GM23338 (cell line): ENCODE results near the gene ZNF837. TPM values are rescaled to one million over a fixed set of nuclear protein-coding genes. Genes with fewer than 3 reads are reported as not detected.

Experiments used
- ATAC-seq: fragments of 200-7000 bp; cut with Tn5 transposase; 3 replicates; pipeline ENCODE4 v1.9.1; 2020
- DNase-seq: peaks from one replicate; pipeline ENCODE4 v3.0.0-alpha.2; 2015; ENCODE audit warnings: low spot score
- H2AFZ ChIP-seq: fragments of 200-600 bp; sonication (generic); 2 replicates; pipeline ENCODE4 v1.8.0; 2016; ENCODE audit warnings: antibody characterized with exemption, mild to moderate bottlenecking, moderate library complexity
- H3F3A ChIP-seq: fragments of 200-600 bp; sonication (generic); replicated peaks from 2 replicates; pipeline ENCODE4 v1.8.0; 2017; ENCODE audit warnings: antibody characterized with exemption, mixed run types, low read depth
- H3K27ac ChIP-seq: fragments of 200-600 bp; sonication (generic); 2 replicates; pipeline ENCODE4 v1.6.1; 2016; ENCODE audit warnings: low read depth
- H3K27me3 ChIP-seq: fragments of 200-600 bp; sonication (generic); 2 replicates; pipeline ENCODE4 v1.8.0; 2016; ENCODE audit warnings: mild to moderate bottlenecking, mixed run types, moderate library complexity; ENCODE audit not compliant: insufficient read depth
- H3K36me3 ChIP-seq: fragments of 200-600 bp; sonication (generic); 2 replicates; pipeline ENCODE4 v1.8.0; 2016; ENCODE audit warnings: mild to moderate bottlenecking; ENCODE audit not compliant: insufficient read depth
- H3K4me1 ChIP-seq: fragments of 200-600 bp; sonication (generic); 2 replicates; pipeline ENCODE4 v1.8.0; 2016; ENCODE audit warnings: mild to moderate bottlenecking, moderate library complexity; ENCODE audit not compliant: insufficient read depth
- H3K4me2 ChIP-seq: fragments of 200-600 bp; sonication (generic); 2 replicates; pipeline ENCODE4 v1.7.1; 2017; ENCODE audit warnings: mixed run types
- H3K4me3 ChIP-seq: fragments of 200-600 bp; sonication (generic); 2 replicates; pipeline ENCODE4 v1.6.1; 2016; ENCODE audit warnings: mixed run types
- H3K79me2 ChIP-seq: fragments of 200-600 bp; sonication (generic); replicated peaks from 2 replicates; pipeline ENCODE4 v1.8.0; 2017; ENCODE audit warnings: mild to moderate bottlenecking; ENCODE audit not compliant: insufficient read depth
- H3K9me2 ChIP-seq: fragments of 200-600 bp; sonication (generic); 2 replicates; pipeline ENCODE4 v1.8.0; 2017; ENCODE audit not compliant: insufficient read depth
- H4K20me1 ChIP-seq: fragments of 200-600 bp; sonication (generic); replicated peaks from 2 replicates; pipeline ENCODE4 v1.8.0; 2017; ENCODE audit warnings: mild to moderate bottlenecking; ENCODE audit not compliant: insufficient read depth
- H3K27ac Mint-ChIP-seq: 2 replicates; pipeline ENCODE4 v1.8.0; 2020; ENCODE audit warnings: inconsistent platforms, mild to moderate bottlenecking, moderate library complexity, mixed read lengths
- H3K27me3 Mint-ChIP-seq: 3 replicates; pipeline ENCODE4 v1.8.0; 2022; ENCODE audit warnings: low read depth, mild to moderate bottlenecking, moderate library complexity, mixed read lengths, inconsistent platforms; ENCODE audit not compliant: insufficient read depth, poor library complexity
- H3K36me3 Mint-ChIP-seq: 3 replicates; pipeline ENCODE4 v1.8.0; 2021; ENCODE audit warnings: low read depth, mild to moderate bottlenecking, inconsistent platforms, moderate library complexity, mixed read lengths
- H3K4me1 Mint-ChIP-seq: 3 replicates; pipeline ENCODE4 v1.8.0; 2020; ENCODE audit warnings: mild to moderate bottlenecking, inconsistent platforms, mixed read lengths
- H3K4me3 Mint-ChIP-seq: 3 replicates; pipeline ENCODE4 v1.8.0; 2021; ENCODE audit warnings: moderate library complexity, mild to moderate bottlenecking, inconsistent platforms, mixed read lengths
- H3K9me3 Mint-ChIP-seq: 3 replicates; pipeline ENCODE4 v1.8.0; 2020; ENCODE audit warnings: moderate library complexity, mild to moderate bottlenecking, inconsistent platforms, mixed read lengths
- CREB1 ChIP-seq: fragments of 250-450 bp; sonication (Bioruptor Pico); IDR thresholded peaks from 2 replicates; pipeline ENCODE4 v1.5.0; 2020; ENCODE audit warnings: low read depth, mild to moderate bottlenecking, moderate library complexity
- EZH2 ChIP-seq: fragments of 200-600 bp; sonication (generic); IDR thresholded peaks from one replicate; pipeline ENCODE4 v1.8.0; 2017; ENCODE audit warnings: antibody characterized with exemption, mild to moderate bottlenecking, low read depth; ENCODE audit not compliant: unreplicated experiment
- EZH2phosphoT487 ChIP-seq: fragments of 200-600 bp; sonication (generic); IDR thresholded peaks from one replicate; pipeline ENCODE4 v1.8.1; 2018; ENCODE audit warnings: antibody characterized with exemption; ENCODE audit not compliant: unreplicated experiment
- JUNB ChIP-seq: IDR thresholded peaks from one replicate; pipeline ENCODE4 v1.6.1; 2016; ENCODE audit warnings: antibody characterized with exemption; ENCODE audit not compliant: unreplicated experiment
- NANOG ChIP-seq: IDR thresholded peaks from 2 replicates; pipeline ENCODE4 v1.6.1; 2016; ENCODE audit warnings: antibody characterized with exemption, borderline replicate concordance
- POLR2AphosphoS5 ChIP-seq: IDR thresholded peaks from 2 replicates; pipeline ENCODE4 v1.6.1; 2016; ENCODE audit warnings: antibody characterized with exemption, low read depth
- STAT1 ChIP-seq: IDR thresholded peaks from one replicate; pipeline ENCODE4 v1.6.1; 2016; ENCODE audit warnings: antibody characterized with exemption; ENCODE audit not compliant: unreplicated experiment
- ZNF114 ChIP-seq: fragments of 250-450 bp; sonication (Bioruptor Pico); IDR thresholded peaks from 2 replicates; pipeline ENCODE4 v1.5.0; 2020; ENCODE audit warnings: mild to moderate bottlenecking, moderate library complexity
- ZNF331 ChIP-seq: fragments of 250-450 bp; sonication (Bioruptor Pico); IDR thresholded peaks from 2 replicates; pipeline ENCODE4 v1.5.0; 2020; ENCODE audit warnings: low read depth, mild to moderate bottlenecking, moderate library complexity
- polyA plus RNA-seq: library from polyadenylated mRNA; unstranded; fragments of >200 nt; fragmentation: Nextera tagmentation; extraction: Ambion mirVana; gene quantifications from 2 replicates; pipeline ENCODE4 v1.2.1, GENCODE V29; 2016
- total RNA-seq: library from RNA; depleted of rRNA; stranded (reverse); fragments of >200 nt; shearing (Covaris generic); gene quantifications from 2 replicates; pipeline ENCODE4 v1.2.3, GENCODE V29; 2014
- TF ChIP-seq, protein P1 (sequence below): fragments of 250-450 bp; sonication (Bioruptor Pico); IDR thresholded peaks from 2 replicates; pipeline ENCODE4 v1.5.0; 2020; ENCODE audit warnings: mild to moderate bottlenecking, moderate library complexity
- TF ChIP-seq, protein P2 (sequence below): IDR thresholded peaks from 2 replicates; pipeline ENCODE4 v1.6.1; 2016; ENCODE audit warnings: antibody characterized with exemption
- TF ChIP-seq, protein P3 (sequence below), 2 experiments: fragments of 200-600 bp in 1 of 2; sonication (generic) in 1 of 2; conservative IDR thresholded peaks; 2 replicates each; pipeline versions ENCODE4 v1.5.1 to v1.6.1; 2016 to 2017; ENCODE audit warnings: antibody characterized with exemption in 2 of 2, low read depth in 2 of 2, mild to moderate bottlenecking in 2 of 2, moderate library complexity in 1 of 2
- TF ChIP-seq, protein P4 (sequence below): IDR thresholded peaks from one replicate; pipeline ENCODE4 v1.6.1; 2018; ENCODE audit warnings: antibody characterized with exemption; ENCODE audit not compliant: unreplicated experiment

The ZNF837 gene
- total and polyA plus RNA-seq, 2 experiments from 2014 or later, result 3.1 to 11.0 TPM

DNA sequence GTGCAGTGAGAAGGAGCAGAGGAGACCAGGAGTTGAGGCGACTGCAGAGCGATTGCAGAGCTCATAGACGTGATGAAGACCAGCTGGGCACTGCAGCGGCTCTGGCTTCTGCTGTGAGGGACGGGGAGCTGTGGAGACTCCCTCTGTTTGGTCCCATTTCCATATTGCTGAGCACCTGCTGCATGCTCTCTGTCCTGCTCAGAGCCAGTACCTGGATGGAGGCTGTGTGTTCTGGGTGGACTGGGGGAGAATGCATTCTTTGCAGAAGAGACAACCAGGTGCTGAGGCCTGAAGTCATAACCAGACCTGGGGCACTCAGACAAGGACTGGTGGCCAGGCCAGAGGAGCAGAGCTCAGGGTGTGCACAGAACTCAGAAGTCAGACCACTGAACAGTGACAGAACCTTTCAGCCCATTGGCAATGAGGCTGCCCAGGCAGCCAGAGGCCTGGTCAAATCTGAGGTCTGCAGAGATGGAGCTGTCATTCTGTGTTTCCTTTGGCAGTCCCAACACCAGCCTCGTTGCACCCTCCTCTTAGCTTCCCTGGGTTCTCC is 26.3 kb downstream of the ZNF837 start:
- H3K79me2 ChIP-seq, result no peaks in the 10 kb centered on the region
- H3K4me1 Mint-ChIP-seq, result peaks cover 2% of the 10 kb centered on the region; the same call in 2 of the 3 replicates
- H2AFZ ChIP-seq, result no peak overlapping the region
- peaks cover 8% of the 10 kb centered on the region for H3F3A ChIP-seq
- H3K4me3 Mint-ChIP-seq, result no peak overlapping the region; the same call in 2 of the 3 replicates
- no peak overlapping the region for H3K4me2 ChIP-seq
- DNase-seq (no peak), ATAC-seq (no peak)
- H3K36me3 Mint-ChIP-seq, result no peaks in the 10 kb centered on the region; the same call in 2 of the 3 replicates
- no peak overlapping the region for H3K27ac Mint-ChIP-seq
- no peaks in the 10 kb centered on the region for H3K9me2 ChIP-seq
- H3K27me3 ChIP-seq, result peaks cover 35% of the 10 kb centered on the region
- H3K9me3 Mint-ChIP-seq, result no peaks in the 10 kb centered on the region
- H4K20me1 ChIP-seq, result no peaks in the 10 kb centered on the region; the same call in none of the 2 replicates
- no peaks in the 10 kb centered on the region; the same call in 1 of the 2 replicates for H3K4me1 ChIP-seq
- H3K27me3 Mint-ChIP-seq, result peaks cover 3% of the 10 kb centered on the region
- H3K27ac ChIP-seq, result no peak overlapping the region
- no peak for TF ChIP-seq EZH2phosphoT487
- TF ChIP-seq, protein P1, sequence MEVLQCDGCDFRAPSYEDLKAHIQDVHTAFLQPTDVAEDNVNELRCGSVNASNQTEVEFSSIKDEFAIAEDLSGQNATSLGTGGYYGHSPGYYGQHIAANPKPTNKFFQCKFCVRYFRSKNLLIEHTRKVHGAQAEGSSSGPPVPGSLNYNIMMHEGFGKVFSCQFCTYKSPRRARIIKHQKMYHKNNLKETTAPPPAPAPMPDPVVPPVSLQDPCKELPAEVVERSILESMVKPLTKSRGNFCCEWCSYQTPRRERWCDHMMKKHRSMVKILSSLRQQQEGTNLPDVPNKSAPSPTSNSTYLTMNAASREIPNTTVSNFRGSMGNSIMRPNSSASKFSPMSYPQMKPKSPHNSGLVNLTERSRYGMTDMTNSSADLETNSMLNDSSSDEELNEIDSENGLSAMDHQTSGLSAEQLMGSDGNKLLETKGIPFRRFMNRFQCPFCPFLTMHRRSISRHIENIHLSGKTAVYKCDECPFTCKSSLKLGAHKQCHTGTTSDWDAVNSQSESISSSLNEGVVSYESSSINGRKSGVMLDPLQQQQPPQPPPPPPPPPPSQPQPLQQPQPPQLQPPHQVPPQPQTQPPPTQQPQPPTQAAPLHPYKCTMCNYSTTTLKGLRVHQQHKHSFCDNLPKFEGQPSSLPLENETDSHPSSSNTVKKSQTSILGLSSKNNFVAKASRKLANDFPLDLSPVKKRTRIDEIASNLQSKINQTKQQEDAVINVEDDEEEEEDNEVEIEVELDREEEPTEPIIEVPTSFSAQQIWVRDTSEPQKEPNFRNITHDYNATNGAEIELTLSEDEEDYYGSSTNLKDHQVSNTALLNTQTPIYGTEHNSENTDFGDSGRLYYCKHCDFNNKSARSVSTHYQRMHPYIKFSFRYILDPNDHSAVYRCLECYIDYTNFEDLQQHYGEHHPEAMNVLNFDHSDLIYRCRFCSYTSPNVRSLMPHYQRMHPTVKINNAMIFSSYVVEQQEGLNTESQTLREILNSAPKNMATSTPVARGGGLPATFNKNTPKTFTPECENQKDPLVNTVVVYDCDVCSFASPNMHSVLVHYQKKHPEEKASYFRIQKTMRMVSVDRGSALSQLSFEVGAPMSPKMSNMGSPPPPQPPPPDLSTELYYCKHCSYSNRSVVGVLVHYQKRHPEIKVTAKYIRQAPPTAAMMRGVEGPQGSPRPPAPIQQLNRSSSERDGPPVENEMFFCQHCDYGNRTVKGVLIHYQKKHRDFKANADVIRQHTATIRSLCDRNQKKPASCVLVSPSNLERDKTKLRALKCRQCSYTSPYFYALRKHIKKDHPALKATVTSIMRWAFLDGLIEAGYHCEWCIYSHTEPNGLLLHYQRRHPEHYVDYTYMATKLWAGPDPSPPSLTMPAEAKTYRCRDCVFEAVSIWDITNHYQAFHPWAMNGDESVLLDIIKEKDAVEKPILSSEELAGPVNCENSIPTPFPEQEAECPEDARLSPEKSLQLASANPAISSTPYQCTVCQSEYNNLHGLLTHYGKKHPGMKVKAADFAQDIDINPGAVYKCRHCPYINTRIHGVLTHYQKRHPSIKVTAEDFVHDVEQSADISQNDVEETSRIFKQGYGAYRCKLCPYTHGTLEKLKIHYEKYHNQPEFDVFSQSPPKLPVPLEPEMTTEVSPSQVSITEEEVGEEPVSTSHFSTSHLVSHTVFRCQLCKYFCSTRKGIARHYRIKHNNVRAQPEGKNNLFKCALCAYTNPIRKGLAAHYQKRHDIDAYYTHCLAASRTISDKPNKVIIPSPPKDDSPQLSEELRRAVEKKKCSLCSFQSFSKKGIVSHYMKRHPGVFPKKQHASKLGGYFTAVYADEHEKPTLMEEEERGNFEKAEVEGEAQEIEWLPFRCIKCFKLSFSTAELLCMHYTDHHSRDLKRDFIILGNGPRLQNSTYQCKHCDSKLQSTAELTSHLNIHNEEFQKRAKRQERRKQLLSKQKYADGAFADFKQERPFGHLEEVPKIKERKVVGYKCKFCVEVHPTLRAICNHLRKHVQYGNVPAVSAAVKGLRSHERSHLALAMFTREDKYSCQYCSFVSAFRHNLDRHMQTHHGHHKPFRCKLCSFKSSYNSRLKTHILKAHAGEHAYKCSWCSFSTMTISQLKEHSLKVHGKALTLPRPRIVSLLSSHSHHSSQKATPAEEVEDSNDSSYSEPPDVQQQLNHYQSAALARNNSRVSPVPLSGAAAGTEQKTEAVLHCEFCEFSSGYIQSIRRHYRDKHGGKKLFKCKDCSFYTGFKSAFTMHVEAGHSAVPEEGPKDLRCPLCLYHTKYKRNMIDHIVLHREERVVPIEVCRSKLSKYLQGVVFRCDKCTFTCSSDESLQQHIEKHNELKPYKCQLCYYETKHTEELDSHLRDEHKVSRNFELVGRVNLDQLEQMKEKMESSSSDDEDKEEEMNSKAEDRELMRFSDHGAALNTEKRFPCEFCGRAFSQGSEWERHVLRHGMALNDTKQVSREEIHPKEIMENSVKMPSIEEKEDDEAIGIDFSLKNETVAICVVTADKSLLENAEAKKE, result no peak
- no peak for TF ChIP-seq JUNB
- TF ChIP-seq, protein P2, sequence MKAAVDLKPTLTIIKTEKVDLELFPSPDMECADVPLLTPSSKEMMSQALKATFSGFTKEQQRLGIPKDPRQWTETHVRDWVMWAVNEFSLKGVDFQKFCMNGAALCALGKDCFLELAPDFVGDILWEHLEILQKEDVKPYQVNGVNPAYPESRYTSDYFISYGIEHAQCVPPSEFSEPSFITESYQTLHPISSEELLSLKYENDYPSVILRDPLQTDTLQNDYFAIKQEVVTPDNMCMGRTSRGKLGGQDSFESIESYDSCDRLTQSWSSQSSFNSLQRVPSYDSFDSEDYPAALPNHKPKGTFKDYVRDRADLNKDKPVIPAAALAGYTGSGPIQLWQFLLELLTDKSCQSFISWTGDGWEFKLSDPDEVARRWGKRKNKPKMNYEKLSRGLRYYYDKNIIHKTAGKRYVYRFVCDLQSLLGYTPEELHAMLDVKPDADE, result no peak
- TF ChIP-seq, protein P3, sequence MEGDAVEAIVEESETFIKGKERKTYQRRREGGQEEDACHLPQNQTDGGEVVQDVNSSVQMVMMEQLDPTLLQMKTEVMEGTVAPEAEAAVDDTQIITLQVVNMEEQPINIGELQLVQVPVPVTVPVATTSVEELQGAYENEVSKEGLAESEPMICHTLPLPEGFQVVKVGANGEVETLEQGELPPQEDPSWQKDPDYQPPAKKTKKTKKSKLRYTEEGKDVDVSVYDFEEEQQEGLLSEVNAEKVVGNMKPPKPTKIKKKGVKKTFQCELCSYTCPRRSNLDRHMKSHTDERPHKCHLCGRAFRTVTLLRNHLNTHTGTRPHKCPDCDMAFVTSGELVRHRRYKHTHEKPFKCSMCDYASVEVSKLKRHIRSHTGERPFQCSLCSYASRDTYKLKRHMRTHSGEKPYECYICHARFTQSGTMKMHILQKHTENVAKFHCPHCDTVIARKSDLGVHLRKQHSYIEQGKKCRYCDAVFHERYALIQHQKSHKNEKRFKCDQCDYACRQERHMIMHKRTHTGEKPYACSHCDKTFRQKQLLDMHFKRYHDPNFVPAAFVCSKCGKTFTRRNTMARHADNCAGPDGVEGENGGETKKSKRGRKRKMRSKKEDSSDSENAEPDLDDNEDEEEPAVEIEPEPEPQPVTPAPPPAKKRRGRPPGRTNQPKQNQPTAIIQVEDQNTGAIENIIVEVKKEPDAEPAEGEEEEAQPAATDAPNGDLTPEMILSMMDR (conservative IDR thresholded peaks at IDR 0.05; ENCODE audit: low read depth in 2 of 2), result no peak
- TF ChIP-seq ZNF331 (CRISPR knock-in tag), result no peak
- TF ChIP-seq ZNF114 (CRISPR knock-in tag), result no peak
- no peak for TF ChIP-seq NANOG
- no peak for TF ChIP-seq POLR2AphosphoS5
- no peak for TF ChIP-seq STAT1
- no peak for TF ChIP-seq CREB1
- TF ChIP-seq, protein P4, sequence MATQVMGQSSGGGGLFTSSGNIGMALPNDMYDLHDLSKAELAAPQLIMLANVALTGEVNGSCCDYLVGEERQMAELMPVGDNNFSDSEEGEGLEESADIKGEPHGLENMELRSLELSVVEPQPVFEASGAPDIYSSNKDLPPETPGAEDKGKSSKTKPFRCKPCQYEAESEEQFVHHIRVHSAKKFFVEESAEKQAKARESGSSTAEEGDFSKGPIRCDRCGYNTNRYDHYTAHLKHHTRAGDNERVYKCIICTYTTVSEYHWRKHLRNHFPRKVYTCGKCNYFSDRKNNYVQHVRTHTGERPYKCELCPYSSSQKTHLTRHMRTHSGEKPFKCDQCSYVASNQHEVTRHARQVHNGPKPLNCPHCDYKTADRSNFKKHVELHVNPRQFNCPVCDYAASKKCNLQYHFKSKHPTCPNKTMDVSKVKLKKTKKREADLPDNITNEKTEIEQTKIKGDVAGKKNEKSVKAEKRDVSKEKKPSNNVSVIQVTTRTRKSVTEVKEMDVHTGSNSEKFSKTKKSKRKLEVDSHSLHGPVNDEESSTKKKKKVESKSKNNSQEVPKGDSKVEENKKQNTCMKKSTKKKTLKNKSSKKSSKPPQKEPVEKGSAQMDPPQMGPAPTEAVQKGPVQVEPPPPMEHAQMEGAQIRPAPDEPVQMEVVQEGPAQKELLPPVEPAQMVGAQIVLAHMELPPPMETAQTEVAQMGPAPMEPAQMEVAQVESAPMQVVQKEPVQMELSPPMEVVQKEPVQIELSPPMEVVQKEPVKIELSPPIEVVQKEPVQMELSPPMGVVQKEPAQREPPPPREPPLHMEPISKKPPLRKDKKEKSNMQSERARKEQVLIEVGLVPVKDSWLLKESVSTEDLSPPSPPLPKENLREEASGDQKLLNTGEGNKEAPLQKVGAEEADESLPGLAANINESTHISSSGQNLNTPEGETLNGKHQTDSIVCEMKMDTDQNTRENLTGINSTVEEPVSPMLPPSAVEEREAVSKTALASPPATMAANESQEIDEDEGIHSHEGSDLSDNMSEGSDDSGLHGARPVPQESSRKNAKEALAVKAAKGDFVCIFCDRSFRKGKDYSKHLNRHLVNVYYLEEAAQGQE, result no peak
- no peak for TF ChIP-seq EZH2
- no peaks in the 10 kb centered on the region for H3K36me3 ChIP-seq
- H3K4me3 ChIP-seq, result no peak overlapping the region
